MM.1S (cell line): ENCODE measurements around the gene DOK6.

Experiments
- DNase-seq: peaks from one replicate; pipeline ENCODE4 v3.0.0-alpha.2; 2015
- H2AFZ ChIP-seq: fragments of 300-600 bp; sonication (generic); 2 replicates; pipeline ENCODE4 v1.6.0; 2016; ENCODE audit warnings: antibody characterized with exemption, low read length
- H3F3A ChIP-seq: fragments of 300-600 bp; sonication (generic); 2 replicates; pipeline ENCODE4 v1.6.1; 2016; ENCODE audit warnings: mild to moderate bottlenecking, antibody characterized with exemption, low read length, moderate library complexity, mixed read lengths; ENCODE audit not compliant: insufficient read depth
- H3K27ac ChIP-seq: fragments of 300-600 bp; sonication (generic); 2 replicates; pipeline ENCODE4 v1.5.1; 2016; ENCODE audit warnings: mild to moderate bottlenecking, low read length
- H3K27me3 ChIP-seq: fragments of 300-600 bp; sonication (generic); replicated peaks from 2 replicates; pipeline ENCODE4 v1.6.0; 2016; ENCODE audit warnings: low read length; ENCODE audit not compliant: insufficient read depth
- H3K36me3 ChIP-seq: fragments of 300-600 bp; sonication (generic); replicated peaks from 2 replicates; pipeline ENCODE4 v1.6.1; 2016; ENCODE audit warnings: mild to moderate bottlenecking, low read length, mixed read lengths; ENCODE audit not compliant: insufficient read depth
- H3K4me1 ChIP-seq: fragments of 300-600 bp; sonication (generic); 2 replicates; pipeline ENCODE4 v1.6.1; 2016; ENCODE audit warnings: low read length, mixed read lengths
- H3K4me2 ChIP-seq: fragments of 300-600 bp; sonication (generic); 2 replicates; pipeline ENCODE4 v1.6.0; 2016; ENCODE audit warnings: low read depth, low read length
- H3K4me3 ChIP-seq: fragments of 300-600 bp; sonication (generic); 2 replicates; pipeline ENCODE4 v1.5.1; 2016; ENCODE audit warnings: low read length, mixed read lengths
- H3K79me2 ChIP-seq: fragments of 300-600 bp; sonication (generic); 2 replicates; pipeline ENCODE4 v1.6.1; 2016; ENCODE audit warnings: mixed run types, low read length, mixed read lengths
- H3K9ac ChIP-seq: fragments of 300-600 bp; sonication (generic); 2 replicates; pipeline ENCODE4 v1.6.1; 2016; ENCODE audit warnings: low read length, mixed read lengths
- H3K9me2 ChIP-seq: fragments of 300-600 bp; sonication (generic); replicated peaks from 2 replicates; pipeline ENCODE4 v1.6.1; 2016; ENCODE audit warnings: mild to moderate bottlenecking, low read length, mixed read lengths; ENCODE audit not compliant: insufficient read depth
- H3K9me3 ChIP-seq: fragments of 300-600 bp; sonication (generic); replicated peaks from 2 replicates; pipeline ENCODE4 v1.6.1; 2016; ENCODE audit warnings: mild to moderate bottlenecking, low read length, mixed read lengths; ENCODE audit not compliant: insufficient read depth
- H4K20me1 ChIP-seq: fragments of 300-600 bp; sonication (generic); 2 replicates; pipeline ENCODE4 v1.6.1; 2016; ENCODE audit warnings: mild to moderate bottlenecking, low read length, moderate library complexity, mixed read lengths; ENCODE audit not compliant: insufficient read depth
- CTCF ChIP-seq: fragments of 300-600 bp; sonication (generic); IDR thresholded peaks from 2 replicates; pipeline ENCODE4 v1.5.1; 2016; ENCODE audit warnings: antibody characterized with exemption, low read length, mixed read lengths
- EZH2 ChIP-seq: fragments of 300-600 bp; sonication (generic); optimal IDR thresholded peaks from 2 replicates; pipeline ENCODE3; 2017; ENCODE audit warnings: low read depth, mild to moderate bottlenecking, antibody characterized with exemption, low read length, mixed read lengths
- EZH2phosphoT487 ChIP-seq: fragments of 300-600 bp; sonication (generic); IDR thresholded peaks from 2 replicates; pipeline ENCODE4 v1.6.1; 2018; ENCODE audit warnings: antibody characterized with exemption, low read length

Gene DOK6

GRCh38 chr18:69838620-69839411 lies 438.1 kb downstream of the DOK6 start:
- no peaks in the 10 kb centered on the region for H3K27me3 ChIP-seq
- H3K79me2 ChIP-seq, result no peaks in the 10 kb centered on the region
- no peaks in the 10 kb centered on the region for H3K36me3 ChIP-seq
- no peaks in the 10 kb centered on the region for H3K9me2 ChIP-seq
- no peak overlapping the region for H2AFZ ChIP-seq
- H3F3A ChIP-seq, result no peaks in the 10 kb centered on the region
- H3K4me1 ChIP-seq, result no peaks in the 10 kb centered on the region
- TF ChIP-seq EZH2phosphoT487 (no peak), EZH2 (no peak), CTCF (no peak)
- no peaks in the 10 kb centered on the region for H4K20me1 ChIP-seq
- DNase-seq, result no peak
- no peak overlapping the region for H3K9ac ChIP-seq
- H3K4me3 ChIP-seq, result no peak overlapping the region
- no peak overlapping the region for H3K4me2 ChIP-seq
- no peaks in the 10 kb centered on the region for H3K9me3 ChIP-seq
- no peak overlapping the region for H3K27ac ChIP-seq

- no peak overlapping the region for H3K4me3 ChIP-seq
- TF ChIP-seq EZH2phosphoT487 (no peak), CTCF (no peak), EZH2 (no peak)
- H2AFZ ChIP-seq, result no peak overlapping the region
These were observed 438.8 kb downstream of the DOK6 start for GRCh38 chr18:69839497-69839896.

GRCh38 chr18:69840001-69840400 lies 439.3 kb downstream of the DOK6 start:
- Histone ChIP-seq H3K4me3 (no peak overlapping the region), H3K9me2 (no peaks in the 10 kb centered on the region), H3K4me2 (no peak overlapping the region), H3K36me3 (no peaks in the 10 kb centered on the region), H2AFZ (no peak overlapping the region), H3F3A (no peaks in the 10 kb centered on the region), H4K20me1 (no peaks in the 10 kb centered on the region), H3K9ac (no peak overlapping the region), H3K27ac (no peak overlapping the region), H3K9me3 (no peaks in the 10 kb centered on the region), H3K27me3 (no peaks in the 10 kb centered on the region), H3K4me1 (no peaks in the 10 kb centered on the region), H3K79me2 (no peaks in the 10 kb centered on the region)
- no peak for DNase-seq
- TF ChIP-seq CTCF, result no peak
- TF ChIP-seq EZH2, result no peak
- TF ChIP-seq EZH2phosphoT487, result no peak

More at GRCh38 chr18:69839497-69839896, 438.8 kb downstream of the DOK6 start:
- no peaks in the 10 kb centered on the region for H4K20me1 ChIP-seq
- H3K79me2 ChIP-seq, result no peaks in the 10 kb centered on the region
- no peak overlapping the region for H3K27ac ChIP-seq
- H3K9ac ChIP-seq, result no peak overlapping the region
- DNase-seq, result no peak
- no peaks in the 10 kb centered on the region for H3K9me3 ChIP-seq
- H3K4me2 ChIP-seq, result no peak overlapping the region
- no peaks in the 10 kb centered on the region for H3K9me2 ChIP-seq
- H3K27me3 ChIP-seq, result no peaks in the 10 kb centered on the region
- no peaks in the 10 kb centered on the region for H3K4me1 ChIP-seq
- no peaks in the 10 kb centered on the region for H3K36me3 ChIP-seq
- H3F3A ChIP-seq, result no peaks in the 10 kb centered on the region
